PC-9 (cell line): ENCODE measurements around the gene CDS2. TPM values are rescaled to one million over a fixed set of nuclear protein-coding genes. Genes with fewer than 3 reads are reported as not detected.

Experiments
- BruUV-seq: library from RNA; stranded (reverse); fragments of 400-500 nt; replicated peaks from 2 replicates; lab custom pipeline; 2021; lab: Mats Ljungman, UMichigan
- CTCF ChIA-PET: fragments of 300-600 bp; sonication (Branson Sonifier 250); formaldehyde crosslinking; loops from one replicate; lab custom pipeline; 2022; ENCODE audit warnings: antibody characterized with exemption; lab: Charles Lee
- POLR2A ChIA-PET: fragments of 300-600 bp; sonication (Branson Sonifier 250); formaldehyde crosslinking; loops from one replicate; lab custom pipeline; 2022; ENCODE audit warnings: antibody characterized with exemption; ENCODE audit not compliant: unreplicated experiment; lab: Charles Lee
- DNase-seq, 2 experiments: peaks; one replicate each; pipeline versions ENCODE4 v3.0.0 to v3.0.0-alpha.2; 2015 to 2022; ENCODE audit warnings: mixed read lengths in 1 of 2
- H2AFZ ChIP-seq: fragments of 200-600 bp; sonication (generic); 2 replicates; pipeline ENCODE4 v1.8.1; 2017; ENCODE audit warnings: antibody characterized with exemption
- H3F3A ChIP-seq: fragments of 200-600 bp; sonication (generic); 2 replicates; pipeline ENCODE4 v1.8.1; 2017; ENCODE audit warnings: antibody characterized with exemption, mild to moderate bottlenecking, low read depth; ENCODE audit not compliant: insufficient read depth
- H3K27ac ChIP-seq: fragments of 200-600 bp; sonication (generic); 2 replicates; pipeline ENCODE4 v1.6.1; 2016; ENCODE audit warnings: mixed run types
- H3K27me3 ChIP-seq: fragments of 200-600 bp; sonication (generic); 2 replicates; pipeline ENCODE4 v1.6.1; 2016; ENCODE audit warnings: low read depth, mixed run types; ENCODE audit not compliant: insufficient read depth
- H3K36me3 ChIP-seq: fragments of 200-600 bp; sonication (generic); 2 replicates; pipeline ENCODE4 v1.6.1; 2016; ENCODE audit warnings: low read depth, mixed run types
- H3K4me1 ChIP-seq: fragments of 200-600 bp; sonication (generic); replicated peaks from 2 replicates; pipeline ENCODE4 v1.6.1; 2016; ENCODE audit warnings: mixed run types; ENCODE audit not compliant: insufficient read depth
- H3K4me2 ChIP-seq: fragments of 200-600 bp; sonication (generic); 2 replicates; pipeline ENCODE4 v1.6.1; 2017; ENCODE audit warnings: mixed run types
- H3K4me3 ChIP-seq: fragments of 200-600 bp; sonication (generic); 2 replicates; pipeline ENCODE4 v1.6.1; 2016; ENCODE audit warnings: mixed run types
- H3K79me2 ChIP-seq: fragments of 200-600 bp; sonication (generic); 2 replicates; pipeline ENCODE4 v1.6.1; 2017; ENCODE audit warnings: low read depth, mixed run types
- H3K9me2 ChIP-seq: fragments of 200-600 bp; sonication (generic); 2 replicates; pipeline ENCODE4 v1.8.1; 2017; ENCODE audit warnings: mild to moderate bottlenecking; ENCODE audit not compliant: insufficient read depth
- H3K9me3 ChIP-seq: fragments of 200-600 bp; sonication (generic); 2 replicates; pipeline ENCODE4 v1.8.1; 2016; ENCODE audit warnings: low read depth; ENCODE audit not compliant: insufficient read depth
- H4K20me1 ChIP-seq: fragments of 200-600 bp; sonication (generic); 2 replicates; pipeline ENCODE4 v1.8.1; 2017; ENCODE audit not compliant: insufficient read depth
- EZH2 ChIP-seq: fragments of 200-600 bp; sonication (generic); IDR thresholded peaks from 2 replicates; pipeline ENCODE4 v1.8.0; 2017; ENCODE audit warnings: antibody characterized with exemption, low read depth
- intact Hi-C: fragments of 100-400 bp; cut with micrococcal nuclease; formaldehyde crosslinking; loops from one replicate; pipeline ENCODE4 v1.10.0; 2022; ENCODE audit not compliant: unreplicated experiment
- total RNA-seq: library from RNA; stranded (reverse); gene quantifications from 2 replicates; pipeline ENCODE4 v1.2.3, GENCODE V29; 2021
- TF ChIP-seq, protein P1 (sequence below): fragments of 200-600 bp; sonication (generic); conservative IDR thresholded peaks from 2 replicates; pipeline ENCODE4 v1.6.1; 2017; ENCODE audit warnings: mixed run types, antibody characterized with exemption, mild to moderate bottlenecking, moderate library complexity

CDS2 gene
- total RNA-seq, 1 experiment from 2014 or later, result 42.8 TPM

DNA sequence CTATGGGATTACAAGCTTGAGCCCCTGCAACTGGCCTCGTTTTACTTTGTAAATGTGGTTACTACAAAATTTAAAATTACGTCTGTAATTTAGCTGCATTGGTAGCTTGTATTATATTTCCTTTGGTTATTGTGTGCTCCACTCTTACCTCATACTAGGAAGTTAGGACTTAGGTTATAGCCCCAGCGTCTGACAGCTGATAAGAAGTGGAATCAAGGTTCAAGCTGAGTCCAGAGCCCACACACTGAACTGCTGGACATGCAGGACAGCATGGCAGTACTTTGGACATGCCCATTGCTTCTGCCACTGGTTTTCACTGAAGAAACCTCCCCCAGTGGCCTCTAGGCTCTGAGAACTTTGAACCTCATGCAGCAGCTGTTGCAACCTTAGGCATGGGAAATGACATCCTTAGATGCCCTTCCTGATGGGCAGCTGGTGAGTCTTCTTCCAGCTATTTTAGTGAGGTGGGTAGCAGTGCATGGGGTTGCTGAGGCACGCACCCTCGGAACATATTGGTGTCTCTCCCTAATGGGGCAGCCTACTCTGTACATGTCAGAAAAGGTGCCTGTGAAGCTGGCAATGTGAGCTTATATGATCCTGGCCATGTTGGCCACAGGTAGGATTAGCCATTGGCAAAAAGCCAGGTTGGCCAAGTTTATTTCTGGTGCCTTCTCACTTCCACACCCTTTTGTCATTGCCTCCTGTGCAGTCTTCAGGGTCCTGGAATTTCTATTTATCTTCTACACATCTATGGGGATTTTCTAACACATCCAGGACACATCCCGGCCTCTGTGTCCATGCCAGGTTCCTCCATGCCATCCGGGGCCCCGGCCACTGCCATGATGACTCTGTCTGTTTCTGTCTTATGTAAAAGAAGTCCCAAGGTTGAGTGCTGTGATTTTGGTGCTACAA lies 85.3 kb downstream of the CDS2 start:
- no peaks in the 10 kb centered on the region for H3F3A ChIP-seq
- ChIA-PET POLR2A (interaction anchor here (0.6 kb wide), 1 partner anchor 432 kb away, joined by 3 read pairs; no protein-coding TSS in a partner anchor), CTCF (no interaction called here)
- no peaks in the 10 kb centered on the region for H3K4me1 ChIP-seq
- H3K27me3 ChIP-seq, result no peaks in the 10 kb centered on the region
- intact Hi-C loops, result no loop called here
- no peaks in the 10 kb centered on the region for H3K9me2 ChIP-seq
- no peak overlapping the region for H3K4me3 ChIP-seq
- no peak for DNase-seq
- no TSS peak for BruUV-seq
- no peak overlapping the region for H3K27ac ChIP-seq
- TF ChIP-seq, protein P1, sequence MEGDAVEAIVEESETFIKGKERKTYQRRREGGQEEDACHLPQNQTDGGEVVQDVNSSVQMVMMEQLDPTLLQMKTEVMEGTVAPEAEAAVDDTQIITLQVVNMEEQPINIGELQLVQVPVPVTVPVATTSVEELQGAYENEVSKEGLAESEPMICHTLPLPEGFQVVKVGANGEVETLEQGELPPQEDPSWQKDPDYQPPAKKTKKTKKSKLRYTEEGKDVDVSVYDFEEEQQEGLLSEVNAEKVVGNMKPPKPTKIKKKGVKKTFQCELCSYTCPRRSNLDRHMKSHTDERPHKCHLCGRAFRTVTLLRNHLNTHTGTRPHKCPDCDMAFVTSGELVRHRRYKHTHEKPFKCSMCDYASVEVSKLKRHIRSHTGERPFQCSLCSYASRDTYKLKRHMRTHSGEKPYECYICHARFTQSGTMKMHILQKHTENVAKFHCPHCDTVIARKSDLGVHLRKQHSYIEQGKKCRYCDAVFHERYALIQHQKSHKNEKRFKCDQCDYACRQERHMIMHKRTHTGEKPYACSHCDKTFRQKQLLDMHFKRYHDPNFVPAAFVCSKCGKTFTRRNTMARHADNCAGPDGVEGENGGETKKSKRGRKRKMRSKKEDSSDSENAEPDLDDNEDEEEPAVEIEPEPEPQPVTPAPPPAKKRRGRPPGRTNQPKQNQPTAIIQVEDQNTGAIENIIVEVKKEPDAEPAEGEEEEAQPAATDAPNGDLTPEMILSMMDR, result no peak
- TF ChIP-seq EZH2, result no peak
- no peak overlapping the region for H3K4me2 ChIP-seq
- no peaks in the 10 kb centered on the region for H3K36me3 ChIP-seq
- H3K79me2 ChIP-seq, result no peaks in the 10 kb centered on the region
- H4K20me1 ChIP-seq, result no peaks in the 10 kb centered on the region
- H2AFZ ChIP-seq, result no peak overlapping the region
- H3K9me3 ChIP-seq, result no peaks in the 10 kb centered on the region

DNA sequence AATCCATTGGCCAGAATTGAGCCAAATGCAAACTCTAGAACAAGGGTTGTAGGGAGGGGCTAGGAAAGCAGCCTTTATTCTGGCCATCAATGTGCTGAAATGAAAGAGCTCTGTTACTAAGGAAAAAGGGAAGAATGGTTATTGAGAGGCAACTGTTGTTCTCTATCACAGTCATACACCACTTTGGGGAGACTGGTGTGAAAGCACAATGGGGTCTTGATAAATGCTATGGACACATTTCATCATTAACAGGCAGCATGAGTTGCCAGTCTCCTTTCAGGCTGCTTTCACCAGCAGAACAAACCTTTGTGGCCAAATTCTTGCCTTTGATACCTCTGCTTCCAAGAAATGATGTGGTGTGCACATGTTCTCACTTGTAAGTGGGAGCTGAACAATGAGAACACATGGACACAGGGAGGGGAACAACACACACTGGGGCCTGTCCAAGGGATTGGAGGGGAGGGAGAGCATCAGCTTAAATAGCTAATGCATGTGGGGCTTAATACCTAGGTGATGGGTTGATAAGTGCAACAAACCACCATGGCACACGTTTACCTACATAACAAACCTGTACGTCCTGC lies 86.2 kb downstream of the CDS2 start:
- Histone ChIP-seq H4K20me1 (no peaks in the 10 kb centered on the region), H3K9me2 (no peaks in the 10 kb centered on the region), H3K79me2 (no peaks in the 10 kb centered on the region), H3K27me3 (no peaks in the 10 kb centered on the region), H2AFZ (no peak overlapping the region), H3K27ac (no peak overlapping the region), H3K9me3 (no peaks in the 10 kb centered on the region), H3K4me3 (no peak overlapping the region), H3K4me1 (no peaks in the 10 kb centered on the region), H3K4me2 (no peak overlapping the region), H3F3A (no peaks in the 10 kb centered on the region), H3K36me3 (no peaks in the 10 kb centered on the region)
- ChIA-PET POLR2A (no interaction called here), CTCF (no interaction called here)
- no peak for DNase-seq
- intact Hi-C loops, result no loop called here
- no TSS peak for BruUV-seq
- TF ChIP-seq EZH2, result no peak
- TF ChIP-seq, protein P1, result no peak

DNA sequence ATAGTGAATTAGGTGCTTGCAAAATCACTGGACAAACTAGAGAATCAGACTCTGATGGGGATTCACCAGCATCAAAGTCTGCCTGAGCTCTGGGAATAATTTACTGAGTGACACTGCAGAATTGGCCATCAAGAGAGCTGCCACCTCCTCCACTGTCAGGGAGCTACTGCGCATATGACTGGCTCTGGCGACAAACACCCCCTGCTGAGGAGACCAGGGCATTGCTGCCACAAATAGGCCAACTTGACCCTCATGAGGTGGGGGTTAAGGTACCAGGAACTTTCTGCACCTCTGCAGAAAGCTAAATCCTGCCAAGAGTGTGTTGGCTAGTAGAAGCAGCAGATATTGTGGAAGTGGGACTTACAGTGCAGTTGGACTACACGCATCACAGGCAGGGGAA lies 88.0 kb downstream of the CDS2 start:
- POLR2A ChIA-PET, result interaction anchor here (0.5 kb wide), 1 partner anchor 491 kb away, joined by 15 read pairs; no protein-coding TSS in a partner anchor
- Histone ChIP-seq H3K27me3 (no peaks in the 10 kb centered on the region), H3K36me3 (no peaks in the 10 kb centered on the region), H3K27ac (no peak overlapping the region), H3K4me1 (no peaks in the 10 kb centered on the region), H2AFZ (no peak overlapping the region), H3K4me3 (no peak overlapping the region), H3K9me2 (no peaks in the 10 kb centered on the region), H3K9me3 (no peaks in the 10 kb centered on the region), H3K4me2 (no peak overlapping the region), H3K79me2 (no peaks in the 10 kb centered on the region), H3F3A (no peaks in the 10 kb centered on the region), H4K20me1 (no peaks in the 10 kb centered on the region)
- CTCF ChIA-PET, result no interaction called here
- intact Hi-C loops, result no loop called here
- DNase-seq, result no peak
- no TSS peak for BruUV-seq
- TF ChIP-seq, protein P1, result no peak
- TF ChIP-seq EZH2, result no peak
